IPS-NIHi11 (cell line): ENCODE measurements around the gene SLC30A5.

Experiments used
- DNase-seq: peaks from one replicate; pipeline ENCODE4 v3.0.0; 2012; ENCODE audit warnings: mixed read lengths, low spot score

SLC30A5 gene

GRCh38 chr5:69167929-69168328 lies 74.1 kb downstream of the SLC30A5 start:
- no peak for DNase-seq

- DNase-seq, result no peak
Observed at GRCh38 chr5:69170495-69170894, 76.7 kb downstream of the SLC30A5 start.

- DNase-seq, result no peak
Observed at GRCh38 chr5:69170969-69171368, 77.2 kb downstream of the SLC30A5 start.
